Kidney (tissue), 14 donors: Measurements from ENCODE around the gene SYCE1. TPM values are rescaled to one million over a fixed set of nuclear protein-coding genes. Genes with fewer than 3 reads are reported as not detected.
"Not testable (repeated sequence)": the region's sequence is repeated elsewhere in the genome, so short reads cannot be mapped to it uniquely, and the experiment has no call there.

Source experiments
- DNase-seq, 5 donors: peaks; one replicate each; pipeline ENCODE4 v3.0.0-alpha.2; 2013 to 2020
- FAIRE-seq: peaks from 2 replicates; lab custom pipeline; 2012; peaks lifted over from hg19 to GRCh38; lab: Jason Lieb, UNC
- H3K27ac ChIP-seq, 2 donors: one replicate each; pipeline ENCODE4 v1.7.0; 2013; ENCODE audit warnings: low read depth in 2 of 2, low read length in 2 of 2, inconsistent platforms in 1 of 2
- H3K27me3 ChIP-seq: one replicate; pipeline ENCODE4 v1.7.1; 2013; ENCODE audit warnings: low read length, inconsistent platforms; ENCODE audit not compliant: control insufficient read depth, insufficient read depth
- H3K36me3 ChIP-seq, 3 donors: one replicate each; pipeline versions ENCODE4 v1.7.0 to v1.7.1; 2013; ENCODE audit warnings: low read length in 3 of 3, control low read depth in 1 of 3, inconsistent platforms in 1 of 3; ENCODE audit not compliant: insufficient read depth in 3 of 3, control insufficient read depth in 2 of 3
- H3K4me1 ChIP-seq, 3 donors: one replicate each; pipeline versions ENCODE4 v1.7.0 to v1.7.1; 2013; ENCODE audit warnings: low read length in 3 of 3, inconsistent platforms in 1 of 3, low read depth in 1 of 3; ENCODE audit not compliant: control insufficient read depth in 2 of 3, insufficient read depth in 2 of 3
- H3K4me3 ChIP-seq, 3 donors: one replicate each; pipeline versions ENCODE4 v1.7.0 to v1.8.1; 2013; ENCODE audit warnings: low read length in 3 of 3, control low read depth in 1 of 3, inconsistent platforms in 1 of 3
- H3K9ac ChIP-seq, 3 donors: one replicate each; pipeline versions ENCODE4 v1.7.0 to v1.7.1; 2013; ENCODE audit warnings: low read length in 3 of 3, control low read depth in 1 of 3, inconsistent platforms in 1 of 3
- H3K9me3 ChIP-seq, 3 donors: one replicate each; pipeline versions ENCODE4 v1.7.0 to v1.7.1; 2013; ENCODE audit warnings: low read length in 3 of 3, control low read depth in 1 of 3, inconsistent platforms in 1 of 3; ENCODE audit not compliant: control insufficient read depth in 2 of 3, insufficient read depth in 1 of 3
- CTCF ChIP-seq: IDR thresholded peaks from 3 replicates; pipeline ENCODE4 v1.5.1; 2012; ENCODE audit warnings: mild to moderate bottlenecking, moderate library complexity, borderline replicate concordance; ENCODE audit not compliant: insufficient read depth; ENCODE audit errors: extremely low read depth
- intact Hi-C: fragments of 100-400 bp; cut with DNase I; formaldehyde crosslinking; loops from one replicate; pipeline ENCODE4 v1.11.1; 2022
- polyA plus RNA-seq: library from polyadenylated mRNA; stranded (reverse); fragments of 350-450 nt; fragmentation: Illumina TruSeq; extraction: RNeasy Lipid Tissue Mini Kit (QIAGEN cat#74804); gene quantifications from one replicate; pipeline ENCODE4 v1.2.3, GENCODE V29; 2014; ENCODE audit warnings: low read depth, low replicate concordance; ENCODE audit not compliant: insufficient read depth
- total RNA-seq: library from RNA; stranded (reverse); fragmentation: NEBNext Ultra II Directional; extraction: Animal tissue kit (Norgen Biotek cat#: 25700); gene quantifications from one replicate; pipeline ENCODE4 v1.2.1, GENCODE V29; 2021
- donor health status: control.
- donor health status: control.
- donor health status: control.
- donor health status: control.
- donor health status: control.
- donor health status: DM: yes; HTN: yes; CAD: no.
- donor health status: Normal renal cell carcinoma (clear cell type).

Gene SYCE1
- total and polyA plus RNA-seq, 2 donors from 2014 or later, result 1.2 to 1.4 TPM

DNA sequence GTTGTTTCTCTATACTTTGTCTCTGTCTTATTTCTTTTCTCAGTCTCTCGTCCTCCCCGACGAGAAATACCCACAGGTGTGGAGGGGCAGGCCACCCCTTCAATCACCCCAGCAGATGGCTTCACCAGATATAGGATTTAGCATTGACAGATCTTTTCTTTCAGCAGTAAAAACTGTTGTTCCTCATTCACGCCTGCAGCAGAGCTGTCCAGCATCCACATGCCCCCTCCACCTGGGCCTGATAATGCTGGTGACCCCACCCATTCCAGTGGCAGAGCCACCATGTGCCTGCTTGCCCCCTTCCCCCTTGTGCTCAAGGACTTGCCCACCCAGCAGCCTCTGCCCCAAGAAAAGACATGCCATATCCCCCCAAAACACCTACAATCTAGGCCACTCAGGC, 45.7 kb upstream of the SYCE1 start:
- H3K9ac ChIP-seq, result no peak overlapping the region
- TF ChIP-seq CTCF, result no peak
- no peak overlapping the region for H3K4me3 ChIP-seq
- intact Hi-C loops, result no loop called here
- no peak for DNase-seq
- no peak overlapping the region for H3K27ac ChIP-seq
- peaks cover 0 to 18% (median 0%) of the 10 kb centered on the region in 3 donors for H3K9me3 ChIP-seq
- no peaks in the 10 kb centered on the region for H3K4me1 ChIP-seq
- no peaks in the 10 kb centered on the region for H3K36me3 ChIP-seq
- H3K27me3 ChIP-seq, result no peaks in the 10 kb centered on the region
- no peak for FAIRE-seq

- FAIRE-seq (no peak), DNase-seq (peak in 2 of 5 donors; percentile 3 to 10)
- H3K36me3 ChIP-seq, result no peaks in the 10 kb centered on the region
- no peak overlapping the region for H3K4me3 ChIP-seq
- H3K9ac ChIP-seq, result no peak overlapping the region
- no peak for TF ChIP-seq CTCF
- no peaks in the 10 kb centered on the region for H3K27me3 ChIP-seq
- H3K9me3 ChIP-seq, result peaks cover 0 to 20% (median 0%) of the 10 kb centered on the region in 3 donors
- H3K4me1 ChIP-seq, result no peaks in the 10 kb centered on the region
- H3K27ac ChIP-seq, result no peak overlapping the region
- intact Hi-C loops, result no loop called here
These were observed 43.5 kb upstream of the SYCE1 start for GRCh38 chr10:133608855-133609254.

DNA sequence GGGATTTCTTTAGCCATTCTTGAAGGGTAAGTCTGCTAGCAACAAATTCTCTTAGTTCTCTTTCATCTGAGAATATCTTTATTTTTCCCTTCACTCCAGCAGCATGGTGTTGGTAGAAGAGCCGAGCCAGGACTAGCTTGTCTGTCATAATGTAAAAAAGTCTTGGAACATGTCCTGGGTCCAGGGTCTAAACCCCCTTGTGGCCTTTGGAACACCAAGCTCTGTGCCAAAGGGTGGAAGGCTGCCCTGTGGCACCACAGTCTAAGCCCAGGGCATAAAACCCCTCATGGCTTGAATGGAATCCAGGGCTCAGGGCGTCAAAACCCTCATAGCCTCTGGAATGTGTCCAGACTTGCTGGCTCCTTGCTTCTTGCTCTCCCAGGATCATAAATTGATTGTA, 38.1 kb upstream of the SYCE1 start:
- H3K27me3 ChIP-seq, FAIRE-seq, intact Hi-C loops: not testable (repeated sequence)

GRCh38 chr10:133600657-133601056, 35.3 kb upstream of the SYCE1 start:
- Histone ChIP-seq H3K4me1 (no peaks in the 10 kb centered on the region), H3K9ac (no peak overlapping the region), H3K36me3 (no peaks in the 10 kb centered on the region), H3K4me3 (no peak overlapping the region), H3K27me3 (peaks cover 3% of the 10 kb centered on the region), H3K9me3 (no peaks in the 10 kb centered on the region), H3K27ac (no peak overlapping the region)
- TF ChIP-seq CTCF, result no peak
- FAIRE-seq, result peak; percentile 94
- DNase-seq, result no peak
- intact Hi-C loops, result no loop called here

More for the DNA sequence above, 38.1 kb upstream of the SYCE1 start:
- H3K4me1 ChIP-seq, H3K27ac ChIP-seq, H3K9ac ChIP-seq, H3K9me3 ChIP-seq, H3K4me3 ChIP-seq, H3K36me3 ChIP-seq, DNase-seq: not testable (repeated sequence)

GRCh38 chr10:133599869-133600268, 34.5 kb upstream of the SYCE1 start:
- H3K4me1 ChIP-seq, H3K4me3 ChIP-seq, H3K9ac ChIP-seq, H3K27ac ChIP-seq, DNase-seq, H3K36me3 ChIP-seq, FAIRE-seq, H3K9me3 ChIP-seq, H3K27me3 ChIP-seq, intact Hi-C loops: not testable (repeated sequence)
